ENCODE data around the gene EPHB1. TPM values are rescaled to one million over a fixed set of nuclear protein-coding genes. Genes with fewer than 3 reads are reported as not detected.
A peak's percentile ranks its signal among the peaks of the same experiment; 100 is the strongest.
"Not testable (repeated sequence)": the region's sequence is repeated elsewhere in the genome, so short reads cannot be mapped to it uniquely, and the experiment has no call there.

Gene EPHB1
- polyA plus RNA-seq, 6 donors from 2014 or later = not detected

DNA sequence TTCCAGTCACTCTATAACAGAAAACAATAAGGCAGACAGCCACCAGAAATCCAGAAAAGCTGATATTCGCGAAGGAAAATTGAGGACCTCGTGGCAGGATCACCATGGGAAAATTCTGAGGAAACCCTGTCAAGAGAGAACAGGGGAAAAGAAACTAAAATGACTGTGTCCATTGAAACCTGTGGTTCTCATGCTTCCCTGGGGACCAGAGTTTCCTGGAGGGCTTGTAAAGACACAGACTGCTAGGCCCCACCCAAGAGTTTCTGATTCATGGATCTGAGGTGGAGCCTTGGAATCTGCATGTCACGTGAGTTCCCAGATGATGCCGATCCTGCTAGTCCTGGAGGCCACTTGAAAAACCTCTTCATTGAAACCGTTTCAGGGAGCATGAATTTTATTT is 420.5 kb downstream of the EPHB1 start:
- no peak for ATAC-seq (ENCODE audit: low read depth in 2 of 2)
- no peaks in the 10 kb centered on the region for H3K36me3 Mint-ChIP-seq

DNA sequence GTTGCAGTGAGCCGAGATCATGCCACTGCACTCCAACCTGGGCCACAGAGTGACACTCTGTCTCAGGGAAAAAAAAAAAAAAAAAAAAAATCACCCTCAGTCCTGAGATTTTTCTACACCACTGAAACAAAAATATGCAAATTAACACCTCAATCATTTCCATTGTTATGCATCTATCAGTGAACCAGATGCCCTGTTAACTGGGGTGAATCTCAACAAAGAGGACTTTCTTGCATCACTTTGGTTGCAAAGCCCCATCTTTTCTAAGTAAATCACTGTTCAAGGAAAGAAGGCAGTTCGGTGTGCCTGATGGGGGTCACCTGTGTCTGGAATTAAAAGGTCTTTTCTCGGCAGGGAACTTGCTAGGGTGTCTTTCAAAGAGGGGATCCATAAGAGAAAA is 421.6 kb downstream of the EPHB1 start:
- no peak for DNase-seq
- no peaks in the 10 kb centered on the region for H3K36me3 Mint-ChIP-seq
- no peak overlapping the region for H3K4me3 Mint-ChIP-seq
- no peaks in the 10 kb centered on the region for H3K4me1 Mint-ChIP-seq
- H3K27ac Mint-ChIP-seq = no peak overlapping the region
- H3K9me3 Mint-ChIP-seq = peaks cover 0 to 5% (median 0%) of the 10 kb centered on the region in 7 donors
- ATAC-seq (ENCODE audit: low read depth in 2 of 2) = no peak
- H3K27me3 Mint-ChIP-seq = peaks cover 0 to 19% (median 7%) of the 10 kb centered on the region in 3 donors

More for the DNA sequence above, 420.5 kb downstream of the EPHB1 start:
- no peak overlapping the region for H3K4me3 Mint-ChIP-seq
- no peak overlapping the region for H3K27ac Mint-ChIP-seq
- H3K27me3 Mint-ChIP-seq = peaks cover 3 to 19% (median 7%) of the 10 kb centered on the region in 3 donors
- no peaks in the 10 kb centered on the region for H3K4me1 Mint-ChIP-seq
- DNase-seq = no peak
- H3K9me3 Mint-ChIP-seq = peaks cover 0 to 5% (median 0%) of the 10 kb centered on the region in 7 donors

DNA sequence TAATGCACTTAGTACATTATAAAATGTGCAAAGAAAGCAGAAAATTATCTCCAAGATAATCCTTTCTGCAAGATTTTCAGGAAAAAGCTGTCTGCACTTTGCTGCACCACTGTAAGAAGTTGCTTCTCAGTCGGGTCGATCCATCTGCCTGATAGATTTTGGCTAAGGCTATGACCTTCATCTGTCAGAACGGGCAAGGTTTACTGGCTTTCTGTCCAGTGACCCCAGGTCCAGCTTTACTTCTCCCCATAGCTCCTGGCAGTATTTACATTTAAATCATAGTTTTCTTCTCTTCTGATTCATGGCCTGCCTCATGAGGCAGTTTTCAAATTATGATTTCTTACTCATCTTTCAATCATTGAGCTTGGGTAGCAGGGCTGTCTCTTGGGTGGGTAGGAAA is 422.7 kb downstream of the EPHB1 start:
- no peak for DNase-seq
- Mint-ChIP-seq H3K4me3 (no peak overlapping the region), H3K27me3 (peaks cover 0 to 16% (median 7%) of the 10 kb centered on the region in 3 donors), H3K9me3 (peaks cover 0 to 5% (median 0%) of the 10 kb centered on the region in 7 donors), H3K27ac (no peak overlapping the region), H3K4me1 (no peaks in the 10 kb centered on the region), H3K36me3 (no peaks in the 10 kb centered on the region)
- ATAC-seq (ENCODE audit: low read depth in 2 of 2) = no peak

DNA sequence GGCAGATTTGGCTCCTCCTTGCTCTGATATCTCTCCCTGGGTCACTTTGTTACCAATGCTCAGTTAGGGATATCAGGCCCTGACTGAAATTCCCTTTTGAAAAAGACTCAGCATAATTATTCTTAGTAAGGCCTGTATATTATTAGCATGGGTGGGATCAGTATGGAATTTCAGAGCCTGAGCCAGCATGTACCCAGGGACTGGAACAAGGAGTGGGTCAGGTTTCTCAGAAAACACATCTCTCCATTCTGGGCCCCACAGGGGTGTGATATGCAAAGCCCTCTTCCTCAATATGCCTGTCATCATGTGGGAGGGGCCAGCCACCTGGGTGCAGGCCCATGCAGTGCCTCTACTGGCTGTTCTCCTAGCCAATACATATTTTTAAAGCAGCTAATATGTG is 423.2 kb downstream of the EPHB1 start:
- H3K9me3 Mint-ChIP-seq = peaks cover 0 to 5% (median 0%) of the 10 kb centered on the region in 7 donors
- DNase-seq (no peak), ATAC-seq (ENCODE audit: low read depth in 2 of 2) (no peak)
- H3K36me3 Mint-ChIP-seq = no peaks in the 10 kb centered on the region
- no peaks in the 10 kb centered on the region for H3K4me1 Mint-ChIP-seq
- H3K4me3 Mint-ChIP-seq = no peak overlapping the region
- H3K27me3 Mint-ChIP-seq = peaks cover 0 to 11% (median 7%) of the 10 kb centered on the region in 3 donors
- H3K27ac Mint-ChIP-seq = no peak overlapping the region

DNA sequence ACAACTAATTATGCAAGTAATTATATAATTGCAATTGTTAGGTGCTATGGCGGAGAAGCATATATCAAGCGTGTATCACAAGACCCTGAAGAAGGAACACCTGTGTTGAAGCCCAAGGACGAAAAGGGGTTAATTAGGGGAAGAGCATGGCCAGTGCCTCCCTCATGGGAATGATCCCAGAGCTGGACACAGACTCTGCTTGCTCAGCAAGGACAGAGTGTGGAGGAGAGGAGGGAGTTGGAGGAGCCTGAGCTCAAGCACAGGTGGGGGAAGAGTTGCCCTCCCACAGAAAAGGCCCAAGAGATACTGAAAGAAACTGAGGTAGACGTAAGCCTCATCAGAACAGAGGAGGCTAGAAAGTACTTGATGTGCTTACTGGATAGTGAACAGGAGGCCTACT is 423.7 kb downstream of the EPHB1 start:
- DNase-seq = no peak
- H3K4me1 Mint-ChIP-seq = no peaks in the 10 kb centered on the region
- no peak for ATAC-seq (ENCODE audit: low read depth in 2 of 2)
- peaks cover 0 to 5% (median 0%) of the 10 kb centered on the region in 7 donors for H3K9me3 Mint-ChIP-seq
- no peak overlapping the region for H3K4me3 Mint-ChIP-seq
- no peaks in the 10 kb centered on the region for H3K36me3 Mint-ChIP-seq
- peaks cover 0 to 8% (median 7%) of the 10 kb centered on the region in 3 donors for H3K27me3 Mint-ChIP-seq
- H3K27ac Mint-ChIP-seq = no peak overlapping the region

- Mint-ChIP-seq H3K9me3 (peaks cover 0 to 8% (median 2%) of the 10 kb centered on the region in 7 donors), H3K4me3 (peak overlapping the region in 1 of 8 donors; percentile 34), H3K27me3 (peaks cover 0 to 8% (median 0%) of the 10 kb centered on the region in 3 donors), H3K4me1 (no peaks in the 10 kb centered on the region), H3K36me3 (no peaks in the 10 kb centered on the region), H3K27ac (no peak overlapping the region)
- ATAC-seq (ENCODE audit: low read depth in 2 of 2) = no peak
- DNase-seq = no peak
Observed at GRCh38 chr3:135224815-135225362, 429.8 kb downstream of the EPHB1 start.

GRCh38 chr3:135226057-135226456 is 431.0 kb downstream of the EPHB1 start:
- Mint-ChIP-seq H3K9me3 (peaks cover 0 to 9% (median 3%) of the 10 kb centered on the region in 7 donors), H3K4me3 (no peak overlapping the region), H3K36me3 (no peaks in the 10 kb centered on the region), H3K4me1 (no peaks in the 10 kb centered on the region), H3K27ac (no peak overlapping the region), H3K27me3 (peaks cover 0 to 8% (median 0%) of the 10 kb centered on the region in 3 donors)
- ATAC-seq (ENCODE audit: low read depth in 2 of 2) (no peak), DNase-seq (no peak)

DNA sequence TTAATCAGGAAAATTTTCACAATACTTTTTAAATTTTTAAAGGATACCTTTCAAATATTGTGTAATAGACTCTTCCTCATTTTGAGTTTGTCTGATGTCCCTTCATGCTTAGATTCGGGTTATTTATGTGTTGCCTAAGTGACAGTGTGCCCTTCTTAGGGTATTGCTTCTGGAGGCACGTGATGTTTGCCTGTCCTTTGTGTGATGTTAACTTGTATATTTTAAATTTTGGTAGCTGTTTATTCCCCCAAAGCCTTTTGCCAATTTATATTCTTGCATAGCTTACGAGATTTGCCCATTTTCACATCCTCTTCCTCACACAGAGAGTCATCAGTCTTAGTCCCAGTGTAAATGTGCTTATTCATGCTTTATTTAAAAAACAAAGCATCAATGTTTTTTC is 433.1 kb downstream of the EPHB1 start:
- ATAC-seq (ENCODE audit: low read depth in 2 of 2) (no peak), DNase-seq (no peak)

DNA sequence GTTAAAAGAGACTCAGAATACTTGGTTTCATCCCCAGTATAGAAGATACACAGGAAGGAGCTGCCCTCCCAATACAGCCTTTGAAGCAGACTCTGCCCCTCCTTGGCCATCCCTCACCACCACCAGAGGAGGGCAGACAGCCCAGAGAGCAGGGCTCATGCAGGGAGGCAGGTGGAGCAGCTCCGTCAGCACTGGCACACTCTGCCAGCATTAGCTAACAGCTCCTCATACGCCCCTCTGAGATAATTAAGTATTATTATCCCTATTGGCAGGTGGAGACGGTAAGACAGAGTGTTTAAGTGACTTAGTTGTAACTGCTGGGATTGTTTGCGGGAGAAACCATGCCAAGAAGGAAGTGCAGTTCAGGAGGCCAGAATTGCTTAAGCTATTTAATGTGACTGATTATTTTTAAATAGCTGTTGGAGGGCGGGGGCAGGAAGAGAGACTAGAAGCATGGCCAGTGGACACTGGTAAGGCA is 434.0 kb downstream of the EPHB1 start:
- ATAC-seq (ENCODE audit: low read depth in 2 of 2) = no peak
- Mint-ChIP-seq H3K27ac (no peak overlapping the region), H3K4me1 (no peaks in the 10 kb centered on the region), H3K9me3 (peaks cover 2 to 13% (median 4%) of the 10 kb centered on the region in 7 donors), H3K36me3 (no peaks in the 10 kb centered on the region), H3K4me3 (no peak overlapping the region), H3K27me3 (peaks cover 0 to 8% (median 0%) of the 10 kb centered on the region in 3 donors)
- DNase-seq = no peak

More for the DNA sequence above, 433.1 kb downstream of the EPHB1 start:
- Mint-ChIP-seq H3K27ac (no peak overlapping the region), H3K27me3 (peaks cover 0 to 8% (median 0%) of the 10 kb centered on the region in 3 donors), H3K4me3 (no peak overlapping the region), H3K4me1 (no peaks in the 10 kb centered on the region), H3K9me3 (peaks cover 0 to 13% (median 4%) of the 10 kb centered on the region in 7 donors), H3K36me3 (no peaks in the 10 kb centered on the region)

GRCh38 chr3:135231737-135232136 is 436.7 kb downstream of the EPHB1 start:
- Mint-ChIP-seq H3K4me1 (no peaks in the 10 kb centered on the region), H3K36me3 (no peaks in the 10 kb centered on the region), H3K27me3 (peaks cover 0 to 8% (median 0%) of the 10 kb centered on the region in 3 donors), H3K27ac (no peak overlapping the region), H3K4me3 (no peak overlapping the region), H3K9me3 (peaks cover 4 to 17% (median 11%) of the 10 kb centered on the region in 7 donors)
- DNase-seq (no peak), ATAC-seq (ENCODE audit: low read depth in 2 of 2) (no peak)

DNA sequence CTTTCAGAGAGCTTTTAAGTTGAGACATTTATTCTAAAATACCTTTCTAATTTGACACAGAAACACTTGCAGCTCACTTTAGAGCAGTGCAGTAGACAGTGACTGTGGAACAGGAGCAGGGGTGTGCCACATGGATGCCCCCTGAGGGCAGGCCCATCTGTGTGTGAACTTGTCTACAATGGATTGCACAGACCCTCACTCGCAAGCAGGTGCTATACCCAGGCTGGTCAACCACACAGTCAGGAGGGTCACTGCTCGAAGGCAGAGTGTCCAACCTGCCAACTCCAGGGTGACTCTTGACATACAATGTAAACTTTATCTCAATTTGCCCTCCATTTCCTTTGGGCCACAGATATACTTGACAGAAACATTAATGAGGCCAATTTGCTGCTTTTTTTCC is 437.2 kb downstream of the EPHB1 start:
- peaks cover 0 to 8% (median 0%) of the 10 kb centered on the region in 3 donors for H3K27me3 Mint-ChIP-seq
- no peak for DNase-seq
- H3K27ac Mint-ChIP-seq = no peak overlapping the region
- no peaks in the 10 kb centered on the region for H3K36me3 Mint-ChIP-seq
- ATAC-seq (ENCODE audit: low read depth in 2 of 2) = no peak
- H3K9me3 Mint-ChIP-seq = peaks cover 4 to 17% (median 11%) of the 10 kb centered on the region in 7 donors
- H3K4me1 Mint-ChIP-seq = no peaks in the 10 kb centered on the region
- no peak overlapping the region for H3K4me3 Mint-ChIP-seq

GRCh38 chr3:135233476-135233875 is 438.4 kb downstream of the EPHB1 start:
- H3K4me3 Mint-ChIP-seq; ATAC-seq (ENCODE audit: low read depth in 2 of 2): not testable (repeated sequence)
- H3K9me3 Mint-ChIP-seq = peaks cover 4 to 17% (median 11%) of the 10 kb centered on the region in 7 donors

GRCh38 chr3:135235541-135235940 is 440.5 kb downstream of the EPHB1 start:
- no peak overlapping the region for H3K4me3 Mint-ChIP-seq
- no peaks in the 10 kb centered on the region for H3K36me3 Mint-ChIP-seq
- ATAC-seq (ENCODE audit: low read depth in 2 of 2) (no peak), DNase-seq (no peak)
- no peaks in the 10 kb centered on the region for H3K4me1 Mint-ChIP-seq
- peaks cover 2 to 13% (median 8%) of the 10 kb centered on the region in 7 donors for H3K9me3 Mint-ChIP-seq
- no peak overlapping the region for H3K27ac Mint-ChIP-seq
- peaks cover 0 to 6% (median 0%) of the 10 kb centered on the region in 3 donors for H3K27me3 Mint-ChIP-seq

More at GRCh38 chr3:135233476-135233875, 438.4 kb downstream of the EPHB1 start:
- not testable (repeated sequence) for DNase-seq, H3K36me3 Mint-ChIP-seq, H3K27ac Mint-ChIP-seq, H3K4me1 Mint-ChIP-seq, H3K27me3 Mint-ChIP-seq

DNA sequence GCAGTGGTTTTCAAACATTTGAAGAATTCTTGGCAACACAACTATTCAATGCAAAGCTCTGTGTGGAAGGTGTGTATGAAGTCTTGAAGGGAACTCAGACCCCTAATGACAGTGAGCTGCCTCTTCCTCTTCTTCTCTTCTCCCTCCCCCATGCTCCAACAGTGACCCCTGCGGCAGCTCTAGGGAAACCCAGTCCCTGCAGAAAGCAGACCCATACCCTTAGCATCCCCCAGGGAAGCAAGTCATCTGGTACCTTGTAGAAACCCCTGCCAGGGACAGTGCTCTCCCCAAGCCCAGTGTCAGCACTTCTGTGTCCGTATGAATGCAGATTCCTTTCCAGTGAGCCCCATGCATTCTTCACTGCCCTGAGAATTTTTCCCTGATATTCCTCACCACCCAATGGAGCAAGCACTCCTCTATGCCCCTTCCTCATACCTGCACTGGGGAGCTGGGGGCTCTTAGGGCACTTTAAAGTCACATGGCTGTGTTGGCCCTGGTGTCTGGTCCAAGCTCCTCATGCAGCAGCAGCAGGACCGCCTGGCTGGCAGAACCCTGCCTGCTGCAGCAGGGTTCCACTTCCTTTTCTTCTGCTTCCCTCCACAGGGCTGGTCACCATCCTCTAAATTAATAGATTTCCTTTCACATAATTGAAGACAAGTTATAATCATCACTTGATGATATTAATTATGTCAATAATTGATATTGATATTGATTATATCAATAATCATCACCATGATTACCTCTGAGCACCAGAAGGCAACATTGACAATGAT is 442.5 kb downstream of the EPHB1 start:
- DNase-seq (no peak), ATAC-seq (ENCODE audit: low read depth in 2 of 2) (no peak)
- no peak overlapping the region for H3K4me3 Mint-ChIP-seq
- H3K4me1 Mint-ChIP-seq = no peaks in the 10 kb centered on the region
- H3K36me3 Mint-ChIP-seq = no peaks in the 10 kb centered on the region
- peaks cover 0 to 6% (median 0%) of the 10 kb centered on the region in 3 donors for H3K27me3 Mint-ChIP-seq
- H3K27ac Mint-ChIP-seq = no peak overlapping the region
- H3K9me3 Mint-ChIP-seq = peaks cover 0 to 13% (median 7%) of the 10 kb centered on the region in 7 donors

Measured in naive B cell (primary cell).